GM10266 (cell line): ENCODE data around the gene TFF1.

ENCODE experiments used
- DNase-seq: peaks from one replicate; pipeline ENCODE4 v3.0.0; 2012; ENCODE audit errors: extremely low spot score
- TF ChIP-seq, protein P1 (sequence below): IDR thresholded peaks from 2 replicates; pipeline ENCODE4 v1.5.1; 2012; ENCODE audit warnings: mild to moderate bottlenecking, low read depth; ENCODE audit not compliant: control insufficient read depth, insufficient read depth; ENCODE audit errors: missing control alignments

Gene TFF1

DNA sequence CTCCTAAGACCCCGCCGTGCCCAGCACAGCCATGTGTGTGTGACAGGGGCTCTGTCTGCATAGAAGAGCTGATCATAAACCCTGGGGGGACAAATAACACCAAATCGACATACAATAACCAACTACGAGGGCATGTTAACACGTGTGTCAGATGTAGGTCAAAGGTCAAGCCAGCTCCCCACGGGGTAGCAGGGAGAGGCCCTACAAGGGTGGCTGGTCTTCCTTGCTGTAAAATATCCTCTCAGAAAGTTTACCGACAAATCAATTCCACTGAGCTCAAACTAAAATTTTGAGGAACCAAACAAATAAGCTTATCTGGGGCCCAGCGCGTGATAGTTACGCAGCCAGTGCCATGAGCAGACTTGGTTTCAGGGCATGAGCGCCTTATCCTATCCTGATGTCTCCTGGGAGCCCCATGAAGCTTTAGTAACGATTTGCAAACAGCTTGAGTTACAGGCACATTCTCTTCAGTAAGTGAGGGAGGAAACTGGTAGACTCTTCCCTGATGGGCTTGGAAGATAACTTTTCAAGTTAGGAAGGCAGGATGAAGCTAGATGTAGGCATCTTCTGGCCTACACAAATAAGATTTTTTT, 32.2 kb upstream of the TFF1 start:
- TF ChIP-seq, protein P1, sequence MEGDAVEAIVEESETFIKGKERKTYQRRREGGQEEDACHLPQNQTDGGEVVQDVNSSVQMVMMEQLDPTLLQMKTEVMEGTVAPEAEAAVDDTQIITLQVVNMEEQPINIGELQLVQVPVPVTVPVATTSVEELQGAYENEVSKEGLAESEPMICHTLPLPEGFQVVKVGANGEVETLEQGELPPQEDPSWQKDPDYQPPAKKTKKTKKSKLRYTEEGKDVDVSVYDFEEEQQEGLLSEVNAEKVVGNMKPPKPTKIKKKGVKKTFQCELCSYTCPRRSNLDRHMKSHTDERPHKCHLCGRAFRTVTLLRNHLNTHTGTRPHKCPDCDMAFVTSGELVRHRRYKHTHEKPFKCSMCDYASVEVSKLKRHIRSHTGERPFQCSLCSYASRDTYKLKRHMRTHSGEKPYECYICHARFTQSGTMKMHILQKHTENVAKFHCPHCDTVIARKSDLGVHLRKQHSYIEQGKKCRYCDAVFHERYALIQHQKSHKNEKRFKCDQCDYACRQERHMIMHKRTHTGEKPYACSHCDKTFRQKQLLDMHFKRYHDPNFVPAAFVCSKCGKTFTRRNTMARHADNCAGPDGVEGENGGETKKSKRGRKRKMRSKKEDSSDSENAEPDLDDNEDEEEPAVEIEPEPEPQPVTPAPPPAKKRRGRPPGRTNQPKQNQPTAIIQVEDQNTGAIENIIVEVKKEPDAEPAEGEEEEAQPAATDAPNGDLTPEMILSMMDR = no peak
- DNase-seq = no peak

DNA sequence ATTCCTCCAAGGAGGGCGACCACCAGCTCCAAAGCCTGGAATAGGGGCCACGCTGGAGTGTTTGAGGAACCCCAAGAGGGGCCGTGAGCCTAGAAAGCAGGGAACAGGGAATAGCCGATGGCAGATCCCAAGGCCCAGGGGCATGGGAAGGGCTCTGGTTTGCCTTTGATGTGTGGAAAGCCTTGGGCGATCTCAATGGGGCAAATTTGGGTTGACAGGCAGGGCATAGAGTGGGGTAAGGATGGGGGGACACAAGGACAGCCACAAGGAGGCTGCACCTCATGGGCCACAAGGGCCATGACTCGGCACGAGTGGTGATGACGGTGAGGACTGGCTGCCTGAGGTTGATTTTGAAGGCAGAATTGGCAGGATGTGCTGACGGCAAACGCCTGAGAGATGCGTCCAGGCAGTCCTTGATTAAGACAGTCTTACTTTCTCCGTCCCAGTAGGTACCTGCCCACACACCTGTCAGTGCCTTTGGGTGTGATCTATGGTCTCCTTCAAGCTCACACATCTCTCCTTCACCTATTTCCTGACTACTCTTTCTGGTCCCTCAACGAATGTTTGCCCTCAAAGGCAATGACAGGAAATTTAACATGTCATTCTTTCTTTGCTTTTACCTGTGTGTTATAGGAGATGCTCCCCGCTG, 31.5 kb upstream of the TFF1 start:
- TF ChIP-seq, protein P1 = no peak

DNA sequence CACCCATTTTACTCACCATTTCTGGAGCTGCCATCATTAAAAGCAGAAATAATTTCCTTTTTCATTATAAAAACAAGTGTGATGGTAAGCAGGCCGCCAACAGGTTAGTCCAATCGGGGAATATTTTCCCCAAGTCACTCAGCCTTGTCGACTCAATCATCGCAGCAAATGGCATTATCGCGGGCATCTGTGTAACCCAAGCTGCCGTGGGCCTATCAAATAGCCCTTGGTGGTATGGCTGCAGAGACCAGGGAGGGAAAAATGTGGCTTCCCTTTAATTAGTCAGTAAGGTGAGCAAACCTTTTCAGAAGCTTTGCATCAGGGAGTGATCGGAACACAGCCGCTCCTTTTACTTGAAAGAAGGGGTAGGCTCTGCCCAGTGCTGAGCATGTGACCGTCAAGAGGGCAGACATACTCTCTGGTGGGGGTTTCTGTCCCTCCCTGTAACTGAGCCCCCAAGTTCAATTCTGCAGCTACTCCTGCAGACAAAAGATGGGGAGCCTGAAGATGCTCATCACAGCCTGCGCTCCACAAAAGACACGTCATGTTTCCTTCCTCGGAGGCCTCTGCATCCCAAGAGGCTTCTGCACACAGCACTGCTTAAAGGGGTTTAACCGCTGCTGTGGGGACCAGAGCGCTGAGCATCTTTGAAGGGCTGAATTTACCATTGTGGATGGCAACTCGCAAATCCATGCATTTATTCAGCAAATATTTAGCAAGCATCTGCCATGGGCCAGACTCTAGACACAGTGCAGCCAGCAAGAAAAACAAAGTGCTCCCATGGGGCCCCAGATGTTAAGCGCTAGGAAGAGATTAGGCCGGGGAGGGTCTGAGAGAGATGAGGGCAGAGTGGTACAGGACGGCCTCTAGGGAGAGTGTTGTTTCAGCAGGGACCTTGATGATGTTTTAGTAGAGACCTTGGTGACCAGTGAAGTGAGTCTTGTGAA, 30.7 kb upstream of the TFF1 start:
- no peak for DNase-seq
- TF ChIP-seq, protein P1 = no peak

More for the DNA sequence above, 31.5 kb upstream of the TFF1 start:
- no peak for DNase-seq

DNA sequence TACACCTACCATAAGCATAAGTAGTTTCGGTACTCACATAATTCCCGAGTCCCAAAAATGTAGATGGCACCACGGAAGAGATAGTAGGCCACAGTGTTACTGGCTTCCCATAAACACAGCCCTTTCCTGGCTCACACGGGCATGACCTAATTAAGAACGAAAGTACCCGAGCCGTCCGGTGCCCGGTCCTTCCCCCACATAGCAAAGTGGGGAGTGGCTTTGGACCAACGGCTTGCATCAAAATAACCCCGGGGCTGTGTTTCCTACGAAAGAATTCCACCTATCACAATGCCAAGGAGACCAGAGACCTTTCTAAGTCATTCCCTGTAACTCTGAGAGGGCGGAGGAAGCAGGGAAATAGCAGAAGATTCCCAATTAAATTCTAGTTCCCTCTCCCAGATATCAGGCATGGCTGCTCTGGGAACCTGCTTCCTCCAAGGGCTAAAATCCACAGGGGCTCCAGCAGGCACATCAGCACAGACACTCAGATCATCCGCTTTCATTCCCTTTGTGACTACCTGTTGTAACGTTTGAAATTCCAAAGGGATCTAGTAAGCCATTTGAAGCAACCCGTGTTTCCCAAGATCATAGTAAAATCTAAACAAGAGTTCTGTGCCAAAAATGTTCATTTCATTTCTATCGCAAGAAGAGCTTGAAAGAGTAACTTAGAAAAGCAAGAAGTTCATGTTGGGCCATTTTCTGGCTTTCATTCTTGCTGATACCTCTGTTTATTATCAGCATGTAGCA, 29.7 kb upstream of the TFF1 start, which contains the start of gene TMPRSS3:
Gene TMPRSS3, minus strand, starts transcription at position 148 of the 747 bp plus-strand sequence. CDS start 635 bp downstream, outside the sequence.
- TF ChIP-seq, protein P1 = no peak
- no peak for DNase-seq

DNA sequence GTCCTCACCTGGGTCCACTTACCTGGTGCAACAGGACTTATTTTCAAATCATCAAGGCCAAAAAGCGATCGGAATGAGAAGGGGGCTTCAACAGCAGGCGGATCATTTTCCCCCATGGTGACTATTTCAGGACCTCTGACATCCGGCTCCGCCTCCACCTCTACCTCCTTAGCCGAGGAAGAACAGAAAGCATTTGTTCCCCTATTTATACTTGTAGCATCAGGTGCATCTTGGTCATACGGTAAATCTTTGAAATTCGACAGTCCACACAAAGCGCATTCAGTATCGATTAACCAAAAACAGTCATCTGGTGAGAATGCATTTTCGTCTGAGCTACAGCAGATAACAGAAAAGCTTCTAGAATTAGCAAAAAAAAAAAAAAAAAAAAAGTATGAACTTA, 29.0 kb upstream of the TFF1 start:
- TF ChIP-seq, protein P1 = no peak
- no peak for DNase-seq

DNA sequence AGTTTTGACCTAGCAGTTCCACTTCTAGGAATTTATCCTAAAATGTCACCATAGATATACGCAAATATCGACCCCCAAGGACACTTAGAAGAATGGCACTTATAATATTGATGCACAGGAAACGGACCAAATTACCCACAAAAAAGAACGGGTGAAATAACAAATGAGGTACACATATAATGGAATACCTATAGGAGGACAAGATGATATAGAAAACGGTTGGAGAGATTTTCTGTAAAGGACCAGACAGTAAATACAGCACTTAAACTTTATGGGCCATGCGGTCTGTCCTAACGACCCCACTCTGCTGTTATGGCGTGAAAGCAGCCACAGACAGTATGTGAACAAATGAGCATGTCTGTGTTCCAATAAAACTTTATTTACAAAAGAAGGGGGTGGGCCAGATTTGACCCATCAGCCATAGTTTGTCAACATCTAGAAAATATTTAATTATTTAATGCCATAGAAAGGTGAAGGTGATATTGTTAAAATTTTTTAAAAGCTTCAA, 27.2 kb upstream of the TFF1 start:
- TF ChIP-seq, protein P1 = no peak
- no peak for DNase-seq
